HCT116 (cell line): Measurements from ENCODE around the gene PAX5. TPM values are rescaled to one million over a fixed set of nuclear protein-coding genes. Genes with fewer than 3 reads are reported as not detected.
A peak's percentile ranks its signal among the peaks of the same experiment; 100 is the strongest.

Experiments used
- ATAC-seq: fragments of 200-7000 bp; cut with Tn5 transposase; 2 replicates; pipeline ENCODE4 v1.9.1; 2020; ENCODE audit warnings: mild to moderate bottlenecking, moderate library complexity
- BruUV-seq: library from RNA; stranded (reverse); fragments of 400-500 nt; replicated peaks from 2 replicates; lab custom pipeline; 2021; lab: Mats Ljungman, UMichigan
- CTCF ChIA-PET: fragments of 300-600 bp; sonication (Branson Sonifier 250); formaldehyde crosslinking; loops from one replicate; lab custom pipeline; 2021; ENCODE audit warnings: antibody characterized with exemption; lab: Charles Lee
- POLR2A ChIA-PET: fragments of 300-600, 350-600 bp; sonication (Branson Sonifier 250); formaldehyde crosslinking; loops from one replicate; lab custom pipeline; 2021; ENCODE audit warnings: antibody characterized with exemption; lab: Charles Lee
- RAD21 ChIA-PET, 2 experiments: fragments of 300-600 bp; sonication (Branson Sonifier 250); formaldehyde crosslinking; loops; one replicate each; lab custom pipeline; 2023; ENCODE audit warnings: low total read pairs in 2 of 2; ENCODE audit not compliant: uncharacterized antibody in 2 of 2, unreplicated experiment in 2 of 2, low non-redundant PET in 1 of 2; lab: Charles Lee
- DNase-seq: peaks from one replicate; pipeline ENCODE4 v3.0.0-alpha.2; 2010; ENCODE audit warnings: low read depth, low spot score
- H2AFZ ChIP-seq: fragments of 200-600 bp; shearing (Covaris generic), sonication (generic); 2 replicates; pipeline ENCODE4 v1.6.1; 2017; ENCODE audit warnings: low read depth, mixed run types, mixed read lengths, antibody characterized with exemption, low read length; ENCODE audit not compliant: poor library complexity, severe bottlenecking
- H3K27ac ChIP-seq: 2 replicates; pipeline ENCODE4 v1.5.1; 2012; ENCODE audit warnings: low read depth, low read length
- H3K27me3 ChIP-seq: fragments of 200-600 bp; sonication (generic); 2 replicates; pipeline ENCODE4 v1.6.1; 2016; ENCODE audit warnings: mixed run types, low read length, mixed read lengths; ENCODE audit not compliant: insufficient read depth
- H3K36me3 ChIP-seq, 2 experiments: fragments of 200-500 bp in 1 of 2; fragments of 200-600 bp in 1 of 2; sonication (Bioruptor generic) in 1 of 2; sonication (generic) in 1 of 2; 2 replicates each; pipeline versions ENCODE4 v1.5.1 to v1.6.1; 2014 to 2016; ENCODE audit warnings: low read length in 2 of 2, inconsistent platforms in 1 of 2, mixed read lengths in 1 of 2, mixed run types in 1 of 2; ENCODE audit not compliant: insufficient read depth in 2 of 2, control insufficient read depth in 1 of 2
- H3K4me1 ChIP-seq, 2 experiments: fragments of 200-600 bp in 1 of 2; sonication (generic) in 1 of 2; 2 replicates each; pipeline versions ENCODE4 v1.5.1 to v1.6.1; 2012 to 2017; ENCODE audit warnings: low read length in 2 of 2, inconsistent platforms in 1 of 2, mild to moderate bottlenecking in 1 of 2, mixed read lengths in 1 of 2, mixed run types in 1 of 2, moderate library complexity in 1 of 2; ENCODE audit not compliant: insufficient read depth in 2 of 2, control insufficient read depth in 1 of 2
- H3K4me2 ChIP-seq: fragments of 200-600 bp; sonication (generic); 2 replicates; pipeline ENCODE4 v1.6.1; 2017; ENCODE audit warnings: mixed run types, low read length, mixed read lengths
- H3K4me3 ChIP-seq, 2 experiments: fragments of 200-600 bp in 1 of 2; sonication (generic) in 1 of 2; replicated peaks in 1 of 2; 2 replicates each; pipeline ENCODE4 v1.5.1; 2011 to 2016; ENCODE audit warnings: low read length in 2 of 2, control low read depth in 1 of 2, low read depth in 1 of 2, mild to moderate bottlenecking in 1 of 2, mixed read lengths in 1 of 2, mixed run types in 1 of 2
- H3K79me2 ChIP-seq: fragments of 200-600 bp; sonication (generic); 2 replicates; pipeline ENCODE4 v1.6.1; 2017; ENCODE audit warnings: mild to moderate bottlenecking, mixed run types, low read length, moderate library complexity, mixed read lengths; ENCODE audit not compliant: insufficient read depth
- H3K9ac ChIP-seq: fragments of 200-600 bp; sonication (generic); 2 replicates; pipeline ENCODE4 v1.6.1; 2016; ENCODE audit warnings: low read length, mixed read lengths
- H3K9me2 ChIP-seq: fragments of 200-600 bp; sonication (generic), shearing (Covaris generic); 2 replicates; pipeline ENCODE4 v1.6.1; 2017; ENCODE audit warnings: mixed run types, mild to moderate bottlenecking, moderate library complexity; ENCODE audit not compliant: insufficient read depth
- H3K9me3 ChIP-seq, 2 experiments: fragments of 200-500 bp in 1 of 2; fragments of 200-600 bp in 1 of 2; sonication (Bioruptor generic) in 1 of 2; sonication (generic) in 1 of 2; 2 replicates each; pipeline ENCODE4 v1.6.1; 2014 to 2017; ENCODE audit warnings: low read length in 2 of 2, mixed read lengths in 2 of 2, inconsistent platforms in 1 of 2, low read depth in 1 of 2, mild to moderate bottlenecking in 1 of 2, mixed run types in 1 of 2, moderate library complexity in 1 of 2; ENCODE audit not compliant: control insufficient read depth in 1 of 2, insufficient read depth in 1 of 2
- H4K20me1 ChIP-seq: fragments of 200-600 bp; sonication (generic), shearing (Covaris generic); 2 replicates; pipeline ENCODE4 v1.6.1; 2017; ENCODE audit warnings: mixed run types, mild to moderate bottlenecking, moderate library complexity; ENCODE audit not compliant: insufficient read depth
- ELF1 ChIP-seq: IDR thresholded peaks from 2 replicates; pipeline ENCODE4 v1.6.1; 2012; ENCODE audit warnings: low read depth, borderline replicate concordance
- EZH2phosphoT487 ChIP-seq: fragments of 200-600 bp; IDR thresholded peaks from 2 replicates; pipeline ENCODE4 v1.6.1; 2018; ENCODE audit warnings: antibody characterized with exemption, borderline replicate concordance
- RAD21 ChIP-seq: IDR thresholded peaks from 2 replicates; pipeline ENCODE4 v1.6.1; 2012; ENCODE audit warnings: low read depth, mild to moderate bottlenecking
- REST ChIP-seq: IDR thresholded peaks from 2 replicates; pipeline ENCODE4 v1.6.1; 2012; ENCODE audit warnings: low read depth
- TCF7L2 ChIP-seq: IDR thresholded peaks from 2 replicates; pipeline ENCODE4 v1.7.0; 2011; ENCODE audit warnings: borderline replicate concordance, inconsistent platforms; ENCODE audit not compliant: insufficient read depth, insufficient read length; ENCODE audit errors: extremely low read depth
- intact Hi-C: fragments of 100-400 bp; cut with micrococcal nuclease; formaldehyde crosslinking; loops from 2 replicates; pipeline ENCODE4 v1.10.0; 2022
- total RNA-seq: library from RNA; stranded (reverse); gene quantifications from one replicate; pipeline ENCODE4 v1.2.1, GENCODE V29; 2021; ENCODE audit not compliant: unreplicated experiment

PAX5 gene
- total RNA-seq, 1 experiment from 2014 or later: 0.17 TPM

GRCh38 chr9:36798350-36799065 lies 235.6 kb downstream of the PAX5 start:
- Histone ChIP-seq H3K4me1 (no peaks in the 10 kb centered on the region), H3K9me3 (peaks cover 9 to 10% of the 10 kb centered on the region in 2 experiments; a peak in 2 of 4 replicates), H3K9ac (no peak overlapping the region), H3K27me3 (peaks cover 12% of the 10 kb centered on the region; the same call in 1 of the 2 replicates), H3K4me3 (no peak overlapping the region), H3K9me2 (no peaks in the 10 kb centered on the region), H2AFZ (no peak overlapping the region), H4K20me1 (no peaks in the 10 kb centered on the region), H3K27ac (no peak overlapping the region), H3K79me2 (no peaks in the 10 kb centered on the region), H3K4me2 (no peak overlapping the region), H3K36me3 (no peaks in the 10 kb centered on the region)
- ChIA-PET CTCF (no interaction called here), RAD21 (no interaction called here), POLR2A (no interaction called here)
- ATAC-seq: no peak
- BruUV-seq: no TSS peak
- TF ChIP-seq EZH2phosphoT487 (no peak), ELF1 (no peak), RAD21 (0 out of 2 replicates have a peak, but pooled peaks have one; percentile 4), TCF7L2 (no peak), REST (no peak)
- intact Hi-C loops: no loop called here
- DNase-seq: no peak
